T-helper 17 cell (primary cell): Measurements from ENCODE around the gene OR51F2. TPM values are rescaled to one million over a fixed set of nuclear protein-coding genes. Genes with fewer than 3 reads are reported as not detected.
"Not testable (repeated sequence)": the region's sequence is repeated elsewhere in the genome, so short reads cannot be mapped to it uniquely, and the experiment has no call there.

Experiments used
- ATAC-seq: fragments of 150-1000 bp; cut with Tn5 transposase; 2 replicates; pipeline ENCODE4 v1.10.0; 2021; ENCODE audit warnings: mild to moderate bottlenecking, moderate library complexity
- DNase-seq, 3 donors: peaks; one replicate each; pipeline versions ENCODE4 v3.0.0 to v3.0.0-alpha.2; 2020 to 2021
- H3K9me3 ChIP-seq: one replicate; pipeline ENCODE4 v1.7.0; 2013; ENCODE audit warnings: low read length, mild to moderate bottlenecking; ENCODE audit not compliant: control insufficient read depth, poor library complexity, severe bottlenecking
- H3K27ac Mint-ChIP-seq: one replicate; pipeline ENCODE4 v1.8.0; 2022; ENCODE audit warnings: mild to moderate bottlenecking, moderate library complexity, mixed read lengths
- H3K27me3 Mint-ChIP-seq: one replicate; pipeline ENCODE4 v1.8.0; 2022; ENCODE audit warnings: mixed read lengths
- H3K36me3 Mint-ChIP-seq: one replicate; pipeline ENCODE4 v1.8.0; 2022; ENCODE audit warnings: low read depth, mixed read lengths
- H3K4me1 Mint-ChIP-seq: one replicate; pipeline ENCODE4 v1.8.0; 2022; ENCODE audit warnings: mild to moderate bottlenecking, mixed read lengths
- H3K4me3 Mint-ChIP-seq: one replicate; pipeline ENCODE4 v1.8.0; 2022; ENCODE audit warnings: mild to moderate bottlenecking, moderate library complexity, mixed read lengths
- total RNA-seq, 4 donors: library from RNA in 2 of 4; stranded (reverse) in 2 of 4; gene quantifications; one replicate each; pipeline ENCODE4 v1.2.3 and lab custom pipeline; 2022 to 2026

OR51F2 gene
- total RNA-seq (not detected), total RNA-seq (lab: John Stamatoyannopoulos, UW) (0 reads per million in 2 donors)

GRCh38 chr11:4821021-4821420 is at the start of gene OR51F2:
Gene OR51F2, plus strand, starts transcription at chr11:4821321. Its CDS starts 101 bp downstream, at chr11:4821422.
- H3K4me1 Mint-ChIP-seq, result no peaks in the 10 kb centered on the region

GRCh38 chr11:4782454-4782853 is 38.7 kb upstream of the OR51F2 start:
- Mint-ChIP-seq H3K4me1 (no peaks in the 10 kb centered on the region), H3K27ac (no peak overlapping the region), H3K4me3 (no peak overlapping the region), H3K27me3 (peaks cover 17% of the 10 kb centered on the region), H3K36me3 (no peaks in the 10 kb centered on the region)
- H3K9me3 ChIP-seq, result no peaks in the 10 kb centered on the region
- ATAC-seq (no peak), DNase-seq (no peak)

More at GRCh38 chr11:4821021-4821420, at the start of gene OR51F2:
- ATAC-seq (no peak), DNase-seq (no peak)
- Mint-ChIP-seq H3K4me3 (no peak within 1 kb of the TSS), H3K27ac (no peak within 1 kb of the TSS), H3K27me3 (peaks cover 8% of the 10 kb centered on the region), H3K36me3 (no peaks in the 10 kb centered on the region)
- no peaks in the 10 kb centered on the region for H3K9me3 ChIP-seq

DNA sequence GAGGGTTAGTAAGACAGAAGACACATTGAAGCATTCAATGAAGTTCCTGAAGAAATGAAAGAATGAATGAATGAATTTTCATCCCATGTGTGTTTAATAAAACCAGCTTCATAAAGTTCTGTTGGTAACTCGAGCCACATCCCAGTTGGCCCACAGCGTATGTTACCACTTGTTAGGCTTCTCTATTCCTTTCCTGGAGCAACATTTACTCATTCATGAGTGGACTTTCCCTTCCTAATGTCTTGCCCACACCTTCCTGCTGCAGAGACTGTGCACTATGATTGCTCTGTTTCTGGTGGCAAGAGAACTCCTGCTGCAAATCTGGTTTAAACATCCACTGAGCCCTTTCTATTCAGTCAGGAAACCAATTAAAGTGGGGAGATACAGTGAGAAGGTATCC is 23.9 kb upstream of the OR51F2 start:
- H3K27me3 Mint-ChIP-seq, result peaks cover 12% of the 10 kb centered on the region
- H3K4me1 Mint-ChIP-seq, result no peaks in the 10 kb centered on the region
- H3K9me3 ChIP-seq, result no peaks in the 10 kb centered on the region
- no peaks in the 10 kb centered on the region for H3K36me3 Mint-ChIP-seq
- no peak overlapping the region for H3K27ac Mint-ChIP-seq
- no peak for ATAC-seq
- H3K4me3 Mint-ChIP-seq, result no peak overlapping the region
- DNase-seq, result no peak

GRCh38 chr11:4798427-4799183 is 22.5 kb upstream of the OR51F2 start:
- no peaks in the 10 kb centered on the region for H3K9me3 ChIP-seq
- no peak for ATAC-seq
- Mint-ChIP-seq H3K27ac (no peak overlapping the region), H3K27me3 (peaks cover 8% of the 10 kb centered on the region), H3K36me3 (no peaks in the 10 kb centered on the region), H3K4me3 (no peak overlapping the region), H3K4me1 (no peaks in the 10 kb centered on the region)
- DNase-seq, result no peak

- H3K9me3 ChIP-seq, ATAC-seq, H3K4me3 Mint-ChIP-seq, DNase-seq, H3K27me3 Mint-ChIP-seq, H3K36me3 Mint-ChIP-seq, H3K4me1 Mint-ChIP-seq, H3K27ac Mint-ChIP-seq: not testable (repeated sequence)
Observed at GRCh38 chr11:4801316-4801715, 19.8 kb upstream of the OR51F2 start.

DNA sequence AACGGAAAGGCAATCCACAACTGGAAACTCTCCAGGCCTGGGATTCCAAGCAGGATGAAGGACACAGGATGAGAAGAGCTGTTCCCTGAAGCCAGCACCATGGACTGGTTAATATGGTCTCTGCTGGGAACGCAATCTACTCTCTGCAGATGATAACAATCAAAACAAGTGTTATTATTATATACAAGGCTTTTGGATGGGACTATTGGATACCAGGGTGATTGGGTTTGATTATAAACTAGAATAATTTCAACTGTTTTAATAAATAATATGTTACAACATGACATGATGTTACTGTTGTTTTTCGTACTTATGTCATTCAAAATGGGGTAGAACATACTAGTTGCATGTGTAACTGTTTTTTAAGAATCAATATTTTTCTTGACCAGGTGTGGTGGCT is 16.8 kb upstream of the OR51F2 start, which contains the start of gene OR52R1:
Gene OR52R1 (minus strand): TSS at position 101 of the 400 bp plus-strand sequence. CDS start 0 bp downstream, at position 101.
- no peaks in the 10 kb centered on the region for H3K9me3 ChIP-seq
- Mint-ChIP-seq H3K27me3 (peaks cover 6% of the 10 kb centered on the region), H3K4me1 (no peaks in the 10 kb centered on the region), H3K27ac (no peak within 1 kb of the TSS), H3K4me3 (no peak within 1 kb of the TSS), H3K36me3 (no peaks in the 10 kb centered on the region)
- no peak for ATAC-seq
- DNase-seq, result no peak

DNA sequence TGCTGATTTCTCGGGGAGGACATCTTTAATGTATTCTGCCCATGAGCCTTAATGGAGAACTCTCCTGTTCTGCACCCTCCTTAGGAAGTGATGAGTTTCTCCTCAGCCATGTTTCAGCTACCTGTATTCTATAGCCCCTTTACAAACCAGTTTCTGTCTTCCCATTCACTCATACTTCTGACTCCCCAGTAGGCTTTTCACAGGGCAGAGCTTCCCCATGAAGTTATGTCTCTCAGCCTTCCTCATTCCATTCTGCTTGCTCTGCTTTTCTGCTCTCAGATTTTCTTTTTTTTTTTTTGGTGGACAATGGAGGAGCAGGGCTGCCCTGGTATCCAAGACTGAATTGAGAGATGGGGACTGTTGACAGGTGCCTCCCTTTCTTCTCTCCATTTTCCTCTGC is 12.6 kb upstream of the OR51F2 start:
- H3K36me3 Mint-ChIP-seq, result no peaks in the 10 kb centered on the region
- H3K9me3 ChIP-seq, result no peaks in the 10 kb centered on the region
- H3K4me3 Mint-ChIP-seq, result no peak overlapping the region
- H3K4me1 Mint-ChIP-seq, result no peaks in the 10 kb centered on the region
- H3K27me3 Mint-ChIP-seq, result peaks cover 7% of the 10 kb centered on the region
- no peak for DNase-seq
- no peak overlapping the region for H3K27ac Mint-ChIP-seq
- ATAC-seq, result no peak

DNA sequence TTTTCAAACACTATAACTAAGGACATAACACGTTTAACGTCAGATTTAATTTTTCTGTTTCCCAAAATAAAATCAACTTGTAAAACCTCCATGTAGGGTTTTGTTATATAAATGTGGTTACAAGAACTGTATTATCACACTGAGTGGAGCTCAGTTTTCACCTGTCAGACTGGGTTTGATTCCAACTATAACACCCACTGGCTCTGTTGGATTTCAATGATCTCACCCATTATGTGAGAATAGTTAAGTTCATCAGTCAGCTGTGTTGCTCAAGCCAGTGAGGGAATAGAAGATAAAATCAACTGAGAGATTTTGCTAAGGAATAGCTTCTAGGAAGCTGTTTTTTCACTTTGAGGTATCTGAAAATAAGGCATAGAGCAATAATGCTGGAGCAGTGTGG is 11.9 kb upstream of the OR51F2 start:
- Mint-ChIP-seq H3K27ac (no peak overlapping the region), H3K36me3 (no peaks in the 10 kb centered on the region), H3K4me3 (no peak overlapping the region), H3K27me3 (peaks cover 7% of the 10 kb centered on the region), H3K4me1 (no peaks in the 10 kb centered on the region)
- DNase-seq, result no peak
- H3K9me3 ChIP-seq, result no peaks in the 10 kb centered on the region
- ATAC-seq, result no peak

GRCh38 chr11:4825132-4825531 is 4.0 kb downstream of the OR51F2 start:
- Mint-ChIP-seq H3K4me1 (no peaks in the 10 kb centered on the region), H3K27ac (no peak overlapping the region), H3K4me3 (no peak overlapping the region), H3K27me3 (peaks cover 25% of the 10 kb centered on the region), H3K36me3 (no peaks in the 10 kb centered on the region)
- ATAC-seq, result no peak
- no peaks in the 10 kb centered on the region for H3K9me3 ChIP-seq
- no peak for DNase-seq

DNA sequence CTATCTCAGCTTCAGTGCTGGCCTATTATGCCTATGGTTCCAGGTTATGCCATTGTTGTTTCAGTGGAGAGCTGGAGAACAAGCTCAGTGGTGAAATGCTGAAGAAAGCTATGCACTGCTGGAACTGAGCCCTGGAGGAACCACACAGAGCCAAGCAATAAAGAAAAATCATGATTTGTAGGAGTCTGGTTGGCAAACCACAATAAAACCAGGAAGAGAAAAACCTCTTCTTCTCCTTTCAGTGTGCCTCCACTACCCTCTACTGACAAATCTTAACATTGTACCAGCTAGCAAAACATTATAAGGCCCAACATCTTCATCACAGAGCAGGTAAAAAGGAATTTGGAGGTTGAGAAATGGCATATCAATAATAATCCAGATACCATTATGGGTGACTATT is 5.3 kb downstream of the OR51F2 start:
- Mint-ChIP-seq H3K36me3 (no peaks in the 10 kb centered on the region), H3K27ac (no peak overlapping the region), H3K4me3 (no peak overlapping the region), H3K27me3 (peaks cover 32% of the 10 kb centered on the region), H3K4me1 (no peaks in the 10 kb centered on the region)
- DNase-seq, result no peak
- H3K9me3 ChIP-seq, result no peaks in the 10 kb centered on the region
- ATAC-seq, result no peak

GRCh38 chr11:4830346-4830745 is 9.2 kb downstream of the OR51F2 start:
- DNase-seq, result no peak
- no peaks in the 10 kb centered on the region for H3K9me3 ChIP-seq
- Mint-ChIP-seq H3K36me3 (no peaks in the 10 kb centered on the region), H3K27me3 (peaks cover 27% of the 10 kb centered on the region), H3K4me1 (no peaks in the 10 kb centered on the region), H3K27ac (no peak overlapping the region), H3K4me3 (no peak overlapping the region)
- ATAC-seq, result no peak

GRCh38 chr11:4830909-4831308 is 9.8 kb downstream of the OR51F2 start:
- H3K27ac Mint-ChIP-seq, result no peak overlapping the region
- H3K27me3 Mint-ChIP-seq, result peaks cover 27% of the 10 kb centered on the region
- H3K9me3 ChIP-seq, result no peaks in the 10 kb centered on the region
- no peaks in the 10 kb centered on the region for H3K36me3 Mint-ChIP-seq
- DNase-seq, result no peak
- ATAC-seq, result no peak
- no peaks in the 10 kb centered on the region for H3K4me1 Mint-ChIP-seq
- no peak overlapping the region for H3K4me3 Mint-ChIP-seq

DNA sequence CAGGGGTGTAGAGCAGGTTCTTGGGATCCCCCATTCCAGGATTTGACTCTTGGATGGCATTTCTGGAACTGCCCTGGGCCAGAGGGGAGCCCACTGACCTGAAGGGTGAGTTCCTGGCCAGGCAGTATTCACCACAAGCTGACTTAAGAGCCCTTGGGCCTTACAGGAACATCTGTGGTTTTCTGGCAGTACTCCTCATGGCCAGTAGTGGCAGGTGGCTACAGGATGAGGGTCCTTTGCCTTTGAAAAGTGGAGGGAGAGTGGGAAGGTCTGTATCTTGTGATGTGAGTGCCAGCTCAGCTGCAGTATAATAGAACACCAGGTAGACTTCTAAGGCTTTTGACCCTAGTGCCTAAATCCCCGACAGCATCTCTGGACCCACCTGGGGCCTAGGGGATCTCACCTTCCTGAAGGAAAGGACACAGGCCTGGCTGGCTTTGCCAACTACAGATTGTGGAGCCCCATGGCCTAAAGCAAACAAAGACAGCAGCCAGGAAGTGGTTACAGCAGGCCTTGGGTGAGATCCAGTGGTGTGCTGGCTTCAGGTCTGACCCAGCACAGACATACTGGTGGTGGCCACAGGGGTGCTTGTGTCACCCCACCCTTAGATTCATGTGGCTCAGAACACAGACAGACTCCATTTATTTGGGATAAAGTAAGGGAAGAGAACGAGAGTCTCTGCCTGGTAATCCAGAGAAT is 18.9 kb downstream of the OR51F2 start:
- no peaks in the 10 kb centered on the region for H3K36me3 Mint-ChIP-seq
- DNase-seq (no peak), ATAC-seq (no peak)
- H3K27ac Mint-ChIP-seq, result no peak overlapping the region
- H3K27me3 Mint-ChIP-seq, result peaks cover 31% of the 10 kb centered on the region
- H3K4me1 Mint-ChIP-seq, result no peaks in the 10 kb centered on the region
- H3K4me3 Mint-ChIP-seq, result no peak overlapping the region
- no peaks in the 10 kb centered on the region for H3K9me3 ChIP-seq
